Muscle layer of colon (tissue), 2 donors: ENCODE data around the gene CACYBP.

Source experiments
- H3K27ac ChIP-seq: one replicate; pipeline ENCODE4 v1.7.0; 2013; ENCODE audit warnings: low read depth, mild to moderate bottlenecking, low read length, moderate library complexity
- H3K27me3 ChIP-seq, 2 donors: one replicate each; pipeline ENCODE4 v1.7.0; 2013; ENCODE audit warnings: low read length in 2 of 2, mild to moderate bottlenecking in 2 of 2; ENCODE audit not compliant: insufficient read depth in 2 of 2, control insufficient read depth in 1 of 2
- H3K36me3 ChIP-seq: one replicate; pipeline ENCODE4 v1.7.0; 2013; ENCODE audit warnings: mild to moderate bottlenecking, low read length; ENCODE audit not compliant: insufficient read depth
- H3K4me1 ChIP-seq: one replicate; pipeline ENCODE4 v1.7.0; 2013; ENCODE audit warnings: mild to moderate bottlenecking, low read length; ENCODE audit not compliant: insufficient read depth
- H3K4me3 ChIP-seq, 2 donors: one replicate each; pipeline ENCODE4 v1.7.0; 2013; ENCODE audit warnings: low read length in 2 of 2, low read depth in 1 of 2, mild to moderate bottlenecking in 1 of 2, moderate library complexity in 1 of 2
- H3K9ac ChIP-seq: one replicate; pipeline ENCODE4 v1.7.0; 2013; ENCODE audit warnings: low read length
- H3K9me3 ChIP-seq: one replicate; pipeline ENCODE4 v1.7.0; 2013; ENCODE audit warnings: mild to moderate bottlenecking, low read length
- donor health status: abdominal sarcoma.
- donor health status: Adenocarcinoma of cecum.

Gene CACYBP

DNA sequence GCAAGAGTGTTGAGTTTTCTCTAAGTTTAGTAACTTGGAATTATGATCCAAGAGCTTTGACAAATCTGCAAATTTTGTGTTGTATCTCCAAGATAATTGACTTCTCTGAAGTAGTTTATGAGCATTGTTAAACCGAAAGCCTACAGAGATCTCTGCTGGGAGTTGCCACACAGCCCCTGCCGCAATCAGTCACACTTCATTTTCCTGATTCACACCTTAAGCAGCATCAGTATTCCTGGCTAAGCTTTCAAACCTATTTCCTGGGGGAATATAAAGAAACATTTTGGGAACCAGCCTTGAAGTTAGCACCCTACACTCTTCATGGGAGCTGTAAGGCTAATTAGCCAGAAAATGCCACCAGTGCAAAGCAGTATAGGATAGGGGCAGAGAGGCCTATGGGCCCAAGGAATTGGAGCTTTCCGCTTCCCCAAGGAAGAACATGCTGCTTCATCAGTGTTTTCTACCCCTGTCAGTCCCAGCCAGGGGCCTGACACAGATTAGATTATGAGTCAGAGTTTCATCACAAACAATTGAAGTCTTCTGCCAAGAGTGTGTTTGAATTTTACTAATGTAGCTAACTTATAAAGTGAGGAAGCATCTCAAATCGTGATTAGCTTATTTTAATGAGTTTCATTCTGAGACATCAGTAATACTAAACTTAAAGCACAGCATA is 23.2 kb upstream of the CACYBP start:
- H3K9ac ChIP-seq = no peak overlapping the region
- H3K27ac ChIP-seq = no peak overlapping the region
- H3K9me3 ChIP-seq = no peaks in the 10 kb centered on the region

DNA sequence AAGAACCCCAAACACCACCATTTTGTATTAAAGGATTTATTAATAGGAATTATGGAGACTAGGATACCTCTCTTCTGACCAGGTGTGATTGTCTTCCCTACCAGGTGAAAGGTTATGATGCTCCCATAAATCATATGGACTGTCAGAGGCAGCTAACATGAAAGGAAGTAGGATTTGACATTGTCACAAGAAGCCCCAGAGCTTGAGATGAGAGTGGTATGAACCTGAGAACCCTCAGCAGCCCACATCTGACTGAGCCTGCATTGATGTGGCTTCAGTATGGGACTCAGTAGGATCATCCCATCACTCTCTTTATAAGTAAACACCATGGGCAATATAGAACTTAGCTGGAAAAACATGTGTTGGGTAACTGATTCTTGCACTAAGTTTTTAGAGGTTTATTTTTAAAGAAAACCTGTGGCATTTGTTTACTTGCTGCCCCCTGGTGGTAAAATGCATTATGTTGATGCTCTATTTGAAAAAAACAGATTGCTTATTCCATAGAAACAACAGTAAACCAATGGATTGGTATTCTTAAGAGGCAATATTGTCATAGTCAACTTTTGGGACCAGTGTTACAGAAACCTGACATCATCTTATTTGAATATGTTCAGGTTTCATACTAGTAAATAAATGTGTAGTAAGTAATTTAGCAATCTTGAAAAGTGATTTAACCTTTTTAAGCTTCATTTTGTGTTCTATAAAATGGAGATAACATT is 16.6 kb upstream of the CACYBP start:
- Histone ChIP-seq H3K27ac (no peak overlapping the region), H3K9ac (no peak overlapping the region), H3K9me3 (no peaks in the 10 kb centered on the region)

More for the DNA sequence above, 23.2 kb upstream of the CACYBP start:
- H3K27me3 ChIP-seq = no peaks in the 10 kb centered on the region
- H3K4me1 ChIP-seq = no peaks in the 10 kb centered on the region
- no peaks in the 10 kb centered on the region for H3K36me3 ChIP-seq
- no peak overlapping the region for H3K4me3 ChIP-seq

DNA sequence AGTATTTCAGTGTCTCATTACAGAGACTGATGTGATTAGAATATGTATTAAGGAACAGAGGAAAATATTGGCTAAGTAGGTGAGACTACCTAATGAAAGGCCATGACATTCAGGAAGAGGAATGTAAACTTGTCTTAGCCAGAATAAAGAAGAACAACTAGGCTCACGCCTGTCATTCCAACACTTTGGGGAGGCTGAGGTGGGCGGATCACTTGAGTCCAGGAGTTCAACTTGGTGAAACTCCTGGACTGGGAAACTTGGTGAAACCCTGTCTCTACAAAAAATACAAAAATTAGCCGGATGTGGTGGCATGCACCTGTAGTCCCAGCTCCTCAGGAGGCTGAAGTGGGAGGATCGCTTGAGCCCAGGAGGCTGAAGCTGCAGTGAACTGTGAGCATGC is 14.8 kb upstream of the CACYBP start:
- Histone ChIP-seq H3K4me1 (peaks cover 9% of the 10 kb centered on the region), H3K27me3 (no peaks in the 10 kb centered on the region), H3K9me3 (no peaks in the 10 kb centered on the region), H3K9ac (no peak overlapping the region), H3K36me3 (peaks cover 10% of the 10 kb centered on the region), H3K4me3 (no peak overlapping the region), H3K27ac (no peak overlapping the region)

More for the DNA sequence above, 16.6 kb upstream of the CACYBP start:
- Histone ChIP-seq H3K4me3 (no peak overlapping the region), H3K4me1 (no peaks in the 10 kb centered on the region), H3K27me3 (no peaks in the 10 kb centered on the region), H3K36me3 (peaks cover 10% of the 10 kb centered on the region)

DNA sequence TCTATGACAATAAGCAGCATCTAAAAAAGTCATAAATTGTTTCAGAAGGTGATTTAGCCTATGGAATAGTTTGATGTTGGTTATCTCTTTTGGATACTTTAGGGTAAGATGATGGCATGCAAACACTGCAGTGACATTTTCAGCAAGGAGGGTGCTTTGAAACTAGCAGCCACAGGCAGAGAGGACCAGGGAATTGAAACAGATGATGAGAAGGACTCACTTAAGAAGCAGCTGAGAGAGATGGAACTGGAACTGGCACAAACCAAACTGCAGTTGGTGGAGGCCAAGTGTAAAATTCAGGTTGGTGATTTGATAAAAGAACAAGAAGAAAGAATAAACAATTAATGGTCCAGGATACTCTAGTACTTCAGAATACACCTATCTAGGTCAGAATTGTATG is 11.2 kb upstream of the CACYBP start:
- Histone ChIP-seq H3K4me3 (no peak overlapping the region), H3K36me3 (no peaks in the 10 kb centered on the region), H3K4me1 (peaks cover 9% of the 10 kb centered on the region), H3K9ac (no peak overlapping the region), H3K27me3 (no peaks in the 10 kb centered on the region), H3K27ac (no peak overlapping the region), H3K9me3 (no peaks in the 10 kb centered on the region)

DNA sequence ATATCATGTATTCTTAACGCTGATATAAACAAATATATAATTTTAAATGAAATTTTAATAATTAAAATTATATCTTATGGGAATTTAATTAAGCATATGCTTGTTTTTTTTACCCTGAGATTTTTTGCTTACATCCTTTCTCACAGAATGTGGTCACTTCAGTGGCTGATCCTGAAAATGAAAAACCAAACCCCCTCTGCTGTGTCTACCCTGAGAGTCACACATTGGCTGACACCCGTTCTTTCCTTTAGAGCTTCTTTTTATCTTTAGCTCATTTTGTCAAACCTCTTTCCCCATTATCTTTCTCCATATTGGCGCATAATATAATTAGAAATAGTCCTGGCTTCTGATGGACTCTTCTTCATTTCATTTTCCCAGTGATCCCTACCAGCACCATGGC is 10.8 kb upstream of the CACYBP start:
- no peaks in the 10 kb centered on the region for H3K27me3 ChIP-seq
- no peaks in the 10 kb centered on the region for H3K36me3 ChIP-seq
- no peak overlapping the region for H3K4me3 ChIP-seq
- peaks cover 9% of the 10 kb centered on the region for H3K4me1 ChIP-seq
- no peak overlapping the region for H3K27ac ChIP-seq
- H3K9ac ChIP-seq = no peak overlapping the region
- H3K9me3 ChIP-seq = no peaks in the 10 kb centered on the region

DNA sequence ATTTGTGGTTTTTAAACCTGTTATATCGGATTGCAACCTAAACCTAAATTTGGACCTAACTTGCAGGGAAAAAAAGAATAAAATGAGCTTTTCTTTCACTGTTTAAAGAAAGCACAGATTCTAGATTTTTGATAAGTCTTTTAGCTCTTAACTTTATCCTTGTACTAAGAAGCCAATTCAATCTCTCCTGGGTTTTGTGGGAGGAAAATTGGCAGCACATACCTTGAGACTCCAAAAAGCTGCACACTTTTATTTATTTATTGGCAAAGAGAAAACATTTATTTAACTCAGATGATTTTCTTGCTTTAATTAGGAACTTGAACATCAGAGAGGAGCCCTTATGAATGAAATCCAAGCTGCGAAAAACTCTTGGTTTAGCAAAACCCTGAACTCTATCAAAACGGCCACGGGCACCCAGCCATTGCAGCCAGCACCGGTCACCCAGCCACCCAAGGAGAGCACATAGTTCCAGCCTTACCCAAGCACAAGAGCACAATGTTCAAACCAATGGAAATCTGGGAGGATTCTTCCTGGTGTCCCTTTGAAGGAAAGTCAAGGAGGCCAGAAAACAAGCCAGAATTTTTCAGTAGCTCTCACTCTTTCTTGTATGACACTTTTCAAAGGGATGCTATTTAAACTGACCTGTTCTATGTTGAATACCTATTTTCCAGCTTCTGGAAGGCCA is 10.1 kb upstream of the CACYBP start:
- Histone ChIP-seq H3K4me1 (peaks cover 9% of the 10 kb centered on the region), H3K9me3 (no peaks in the 10 kb centered on the region), H3K9ac (no peak overlapping the region), H3K4me3 (no peak overlapping the region), H3K27ac (peak overlapping the region; percentile 59), H3K27me3 (no peaks in the 10 kb centered on the region), H3K36me3 (no peaks in the 10 kb centered on the region)

DNA sequence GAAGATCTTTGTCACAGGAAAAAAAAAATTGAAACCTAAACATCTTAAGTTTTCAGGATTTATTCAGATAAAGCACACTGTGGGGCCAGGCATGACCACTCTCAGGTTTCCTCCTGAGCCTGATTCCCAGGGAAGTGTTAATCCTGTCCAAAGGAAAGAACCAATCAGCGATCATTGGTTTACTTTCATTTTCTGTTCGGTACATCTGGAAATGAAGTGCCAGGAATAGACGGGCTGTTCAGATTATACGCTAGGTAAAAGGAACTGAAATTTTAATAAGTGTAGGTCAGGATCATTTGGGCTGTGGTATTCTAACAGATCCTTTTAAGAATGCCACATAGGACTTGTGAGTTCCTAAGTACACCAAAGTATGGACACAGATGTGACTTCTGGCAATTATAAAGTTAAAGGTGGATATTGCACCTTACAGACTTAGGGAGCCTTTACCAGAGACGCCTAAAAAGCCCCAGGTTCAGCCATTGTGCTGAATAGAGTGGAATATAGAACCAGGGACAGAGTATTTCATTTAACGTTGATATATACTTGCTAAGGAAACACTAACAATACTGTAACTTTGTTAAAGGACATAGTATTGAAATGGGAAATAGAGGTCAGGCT is 9.3 kb upstream of the CACYBP start:
- H3K4me3 ChIP-seq = peak overlapping the region; percentile 16 to 52
- H3K9me3 ChIP-seq = no peaks in the 10 kb centered on the region

DNA sequence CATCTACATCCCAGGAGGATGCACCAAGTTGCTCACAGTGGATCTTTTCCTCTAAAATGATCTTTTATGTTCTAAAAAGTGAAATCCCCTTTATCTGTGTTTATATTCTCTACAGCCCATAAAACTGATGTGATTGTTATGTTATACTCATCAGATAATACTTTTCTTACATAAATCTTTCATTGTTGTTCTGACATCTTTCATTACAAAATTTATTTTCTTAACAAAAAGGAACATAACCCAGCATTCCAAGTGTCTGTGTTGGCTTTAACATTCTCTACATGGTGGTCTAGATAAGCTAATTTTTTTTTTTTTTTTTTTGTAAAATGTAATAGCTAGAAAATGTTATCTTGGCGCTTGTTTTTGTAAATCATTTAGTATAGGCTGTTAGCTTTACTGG is 8.3 kb upstream of the CACYBP start:
- Histone ChIP-seq H3K4me1 (peaks cover 9% of the 10 kb centered on the region), H3K9me3 (no peaks in the 10 kb centered on the region), H3K27ac (no peak overlapping the region), H3K27me3 (no peaks in the 10 kb centered on the region), H3K4me3 (no peak overlapping the region), H3K36me3 (no peaks in the 10 kb centered on the region), H3K9ac (no peak overlapping the region)

More for the DNA sequence above, 9.3 kb upstream of the CACYBP start:
- Histone ChIP-seq H3K9ac (peak overlapping the region; percentile 9), H3K27me3 (no peaks in the 10 kb centered on the region), H3K27ac (peak overlapping the region; percentile 59), H3K36me3 (no peaks in the 10 kb centered on the region), H3K4me1 (peaks cover 9% of the 10 kb centered on the region)

DNA sequence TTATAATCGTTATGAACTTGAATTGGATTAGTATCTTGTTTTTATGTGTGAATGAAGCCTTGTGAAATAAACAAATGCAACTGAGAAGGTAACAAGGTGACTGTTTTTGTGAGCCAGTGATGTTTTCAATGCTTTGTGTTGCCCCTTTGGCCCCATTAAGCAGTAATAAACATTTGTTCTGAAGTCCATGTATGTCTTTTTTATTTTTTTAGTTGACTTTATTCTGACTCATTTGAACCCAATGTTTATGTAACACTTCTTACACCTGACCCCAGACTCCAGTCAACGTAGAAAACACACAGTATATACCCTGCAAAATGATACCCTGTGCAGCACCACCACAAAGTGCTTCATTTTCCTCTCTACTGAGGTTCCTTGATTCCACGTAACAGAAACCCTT is 4.6 kb upstream of the CACYBP start:
- H3K27ac ChIP-seq = no peak overlapping the region
- no peaks in the 10 kb centered on the region for H3K9me3 ChIP-seq
- H3K36me3 ChIP-seq = no peaks in the 10 kb centered on the region
- no peak overlapping the region for H3K9ac ChIP-seq
- H3K4me1 ChIP-seq = peaks cover 7% of the 10 kb centered on the region
- no peak overlapping the region for H3K4me3 ChIP-seq
- no peaks in the 10 kb centered on the region for H3K27me3 ChIP-seq

DNA sequence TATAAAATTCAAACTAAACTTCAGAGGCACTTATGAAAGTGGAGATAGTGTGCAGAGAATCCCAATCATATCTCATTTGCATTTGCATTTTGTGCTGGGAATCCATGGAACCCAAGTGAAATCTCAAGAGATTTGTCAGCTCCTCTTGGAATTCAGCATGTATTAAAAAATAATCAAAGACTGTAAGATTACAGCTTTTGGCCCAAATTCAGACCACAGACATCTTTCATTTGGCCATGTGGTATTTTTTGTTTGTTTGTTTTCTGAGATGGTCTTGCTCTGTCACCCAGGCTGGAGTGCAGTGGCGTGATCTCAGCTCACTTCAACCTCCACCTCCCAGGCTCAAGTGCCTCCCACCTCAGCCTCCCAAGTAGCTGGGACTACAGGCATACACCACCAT is 3.8 kb upstream of the CACYBP start:
- H3K4me3 ChIP-seq = no peak overlapping the region
- H3K9ac ChIP-seq = no peak overlapping the region
- no peaks in the 10 kb centered on the region for H3K36me3 ChIP-seq
- H3K9me3 ChIP-seq = no peaks in the 10 kb centered on the region
- no peak overlapping the region for H3K27ac ChIP-seq
- H3K4me1 ChIP-seq = peaks cover 9% of the 10 kb centered on the region
- no peaks in the 10 kb centered on the region for H3K27me3 ChIP-seq

DNA sequence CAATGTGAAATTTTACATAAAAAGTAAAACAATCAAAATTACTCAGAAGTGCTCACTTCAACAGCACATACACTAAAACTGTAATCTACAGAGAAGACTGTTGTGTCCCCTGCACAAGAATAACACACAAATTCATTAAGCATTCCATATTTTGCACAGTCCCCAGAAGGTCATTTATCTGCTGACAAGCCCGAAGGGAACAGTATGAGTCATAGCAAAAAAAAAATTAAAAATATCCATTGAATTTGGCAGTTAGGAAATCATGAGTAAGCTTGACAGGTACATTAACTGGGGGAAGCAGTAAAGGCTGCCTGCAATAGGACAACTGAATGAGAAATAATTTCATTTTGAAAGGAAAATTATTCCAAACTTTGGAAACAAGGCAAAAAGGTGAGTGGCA is 3.3 kb upstream of the CACYBP start:
- Histone ChIP-seq H3K27me3 (no peaks in the 10 kb centered on the region), H3K4me1 (peaks cover 14% of the 10 kb centered on the region), H3K36me3 (no peaks in the 10 kb centered on the region), H3K9ac (no peak overlapping the region), H3K9me3 (no peaks in the 10 kb centered on the region), H3K27ac (no peak overlapping the region), H3K4me3 (no peak overlapping the region)
